MM.1S (cell line): ENCODE results near the gene MED13.

Source experiments
- DNase-seq: peaks from one replicate; pipeline ENCODE4 v3.0.0-alpha.2; 2015
- H2AFZ ChIP-seq: fragments of 300-600 bp; sonication (generic); 2 replicates; pipeline ENCODE4 v1.6.0; 2016; ENCODE audit warnings: antibody characterized with exemption, low read length
- H3F3A ChIP-seq: fragments of 300-600 bp; sonication (generic); 2 replicates; pipeline ENCODE4 v1.6.1; 2016; ENCODE audit warnings: mild to moderate bottlenecking, antibody characterized with exemption, low read length, moderate library complexity, mixed read lengths; ENCODE audit not compliant: insufficient read depth
- H3K27ac ChIP-seq: fragments of 300-600 bp; sonication (generic); 2 replicates; pipeline ENCODE4 v1.5.1; 2016; ENCODE audit warnings: mild to moderate bottlenecking, low read length
- H3K27me3 ChIP-seq: fragments of 300-600 bp; sonication (generic); replicated peaks from 2 replicates; pipeline ENCODE4 v1.6.0; 2016; ENCODE audit warnings: low read length; ENCODE audit not compliant: insufficient read depth
- H3K36me3 ChIP-seq: fragments of 300-600 bp; sonication (generic); replicated peaks from 2 replicates; pipeline ENCODE4 v1.6.1; 2016; ENCODE audit warnings: mild to moderate bottlenecking, low read length, mixed read lengths; ENCODE audit not compliant: insufficient read depth
- H3K4me1 ChIP-seq: fragments of 300-600 bp; sonication (generic); 2 replicates; pipeline ENCODE4 v1.6.1; 2016; ENCODE audit warnings: low read length, mixed read lengths
- H3K4me2 ChIP-seq: fragments of 300-600 bp; sonication (generic); 2 replicates; pipeline ENCODE4 v1.6.0; 2016; ENCODE audit warnings: low read depth, low read length
- H3K4me3 ChIP-seq: fragments of 300-600 bp; sonication (generic); 2 replicates; pipeline ENCODE4 v1.5.1; 2016; ENCODE audit warnings: low read length, mixed read lengths
- H3K79me2 ChIP-seq: fragments of 300-600 bp; sonication (generic); 2 replicates; pipeline ENCODE4 v1.6.1; 2016; ENCODE audit warnings: mixed run types, low read length, mixed read lengths
- H3K9ac ChIP-seq: fragments of 300-600 bp; sonication (generic); 2 replicates; pipeline ENCODE4 v1.6.1; 2016; ENCODE audit warnings: low read length, mixed read lengths
- H3K9me2 ChIP-seq: fragments of 300-600 bp; sonication (generic); replicated peaks from 2 replicates; pipeline ENCODE4 v1.6.1; 2016; ENCODE audit warnings: mild to moderate bottlenecking, low read length, mixed read lengths; ENCODE audit not compliant: insufficient read depth
- H3K9me3 ChIP-seq: fragments of 300-600 bp; sonication (generic); replicated peaks from 2 replicates; pipeline ENCODE4 v1.6.1; 2016; ENCODE audit warnings: mild to moderate bottlenecking, low read length, mixed read lengths; ENCODE audit not compliant: insufficient read depth
- H4K20me1 ChIP-seq: fragments of 300-600 bp; sonication (generic); 2 replicates; pipeline ENCODE4 v1.6.1; 2016; ENCODE audit warnings: mild to moderate bottlenecking, low read length, moderate library complexity, mixed read lengths; ENCODE audit not compliant: insufficient read depth
- CTCF ChIP-seq: fragments of 300-600 bp; sonication (generic); IDR thresholded peaks from 2 replicates; pipeline ENCODE4 v1.5.1; 2016; ENCODE audit warnings: antibody characterized with exemption, low read length, mixed read lengths
- EZH2 ChIP-seq: fragments of 300-600 bp; sonication (generic); optimal IDR thresholded peaks from 2 replicates; pipeline ENCODE3; 2017; ENCODE audit warnings: low read depth, mild to moderate bottlenecking, antibody characterized with exemption, low read length, mixed read lengths
- EZH2phosphoT487 ChIP-seq: fragments of 300-600 bp; sonication (generic); IDR thresholded peaks from 2 replicates; pipeline ENCODE4 v1.6.1; 2018; ENCODE audit warnings: antibody characterized with exemption, low read length

Gene MED13

GRCh38 chr17:62110923-62111484 lies 45.9 kb upstream of the MED13 start:
- H3K4me3 ChIP-seq: no peak overlapping the region
- no peak overlapping the region for H3K4me2 ChIP-seq
- H3F3A ChIP-seq: peaks cover 2% of the 10 kb centered on the region
- no peaks in the 10 kb centered on the region for H3K79me2 ChIP-seq
- no peak for TF ChIP-seq CTCF
- TF ChIP-seq EZH2phosphoT487: no peak
- no peak for TF ChIP-seq EZH2
- no peak overlapping the region for H3K27ac ChIP-seq
- no peaks in the 10 kb centered on the region for H4K20me1 ChIP-seq
- no peaks in the 10 kb centered on the region for H3K36me3 ChIP-seq
- peaks cover 7% of the 10 kb centered on the region; the same call in 1 of the 2 replicates for H3K4me1 ChIP-seq
- H3K9me3 ChIP-seq: no peaks in the 10 kb centered on the region
- H2AFZ ChIP-seq: no peak overlapping the region
- H3K9ac ChIP-seq: no peak overlapping the region
- H3K27me3 ChIP-seq: no peaks in the 10 kb centered on the region
- DNase-seq: no peak
- H3K9me2 ChIP-seq: no peaks in the 10 kb centered on the region

- no peaks in the 10 kb centered on the region for H3K9me3 ChIP-seq
- no peaks in the 10 kb centered on the region for H3K27me3 ChIP-seq
- no peaks in the 10 kb centered on the region for H4K20me1 ChIP-seq
- H2AFZ ChIP-seq: no peak overlapping the region
- H3K9me2 ChIP-seq: no peaks in the 10 kb centered on the region
- no peak overlapping the region for H3K27ac ChIP-seq
- H3K36me3 ChIP-seq: no peaks in the 10 kb centered on the region
- no peak overlapping the region for H3K9ac ChIP-seq
- H3K4me1 ChIP-seq: peaks cover 7% of the 10 kb centered on the region; the same call in 1 of the 2 replicates
- no peak overlapping the region for H3K4me2 ChIP-seq
- no peak for DNase-seq
- H3K79me2 ChIP-seq: no peaks in the 10 kb centered on the region
- no peak overlapping the region for H3K4me3 ChIP-seq
- H3F3A ChIP-seq: peaks cover 2% of the 10 kb centered on the region
- TF ChIP-seq EZH2phosphoT487: no peak
- TF ChIP-seq EZH2: no peak
- no peak for TF ChIP-seq CTCF
Measured at GRCh38 chr17:62109924-62110323, 44.8 kb upstream of the MED13 start.

- TF ChIP-seq EZH2: no peak
- peak; percentile 98 for TF ChIP-seq CTCF
- no peaks in the 10 kb centered on the region for H3K9me3 ChIP-seq
- H3K27me3 ChIP-seq: no peaks in the 10 kb centered on the region
- no peaks in the 10 kb centered on the region for H3K36me3 ChIP-seq
- no peak overlapping the region for H3K27ac ChIP-seq
- H2AFZ ChIP-seq: no peak overlapping the region
- no peaks in the 10 kb centered on the region for H3K9me2 ChIP-seq
- DNase-seq: peak; percentile 92
- no peak overlapping the region for H3K4me3 ChIP-seq
- peaks cover 2% of the 10 kb centered on the region for H3F3A ChIP-seq
- peaks cover 7% of the 10 kb centered on the region; the same call in 1 of the 2 replicates for H3K4me1 ChIP-seq
- no peak overlapping the region for H3K4me2 ChIP-seq
- no peaks in the 10 kb centered on the region for H3K79me2 ChIP-seq
- H3K9ac ChIP-seq: no peak overlapping the region
- no peaks in the 10 kb centered on the region for H4K20me1 ChIP-seq
Measured at GRCh38 chr17:62109378-62109902, 44.4 kb upstream of the MED13 start.
